Left ventricle myocardium inferior (tissue), 1 donor: ENCODE results near the gene KCTD19. TPM values are rescaled to one million over a fixed set of nuclear protein-coding genes. Genes with fewer than 3 reads are reported as not detected.

Experiments used
- DNase-seq: peaks from one replicate; pipeline ENCODE4 v3.0.0-alpha.2; 2020
- H3K27ac ChIP-seq: fragments of 200-600 bp; replicated peaks from 2 replicates; pipeline ENCODE4 v1.8.0; 2021
- H3K27me3 ChIP-seq: fragments of 200-600 bp; 2 replicates; pipeline ENCODE4 v1.8.0; 2021; ENCODE audit warnings: low read depth
- H3K36me3 ChIP-seq: fragments of 200-600 bp; 2 replicates; pipeline ENCODE4 v1.8.0; 2021
- H3K4me1 ChIP-seq: fragments of 200-600 bp; 2 replicates; pipeline ENCODE4 v1.8.0; 2021
- H3K4me3 ChIP-seq: fragments of 200-600 bp; 2 replicates; pipeline ENCODE4 v1.8.0; 2021; ENCODE audit warnings: mild to moderate bottlenecking, moderate library complexity
- H3K9me3 ChIP-seq: fragments of 200-600 bp; replicated peaks from 2 replicates; pipeline ENCODE4 v1.8.0; 2021
- CTCF ChIP-seq: fragments of 200-600 bp; IDR thresholded peaks from 2 replicates; pipeline ENCODE4 v1.8.0; 2021; ENCODE audit warnings: antibody characterized with exemption, mild to moderate bottlenecking, borderline replicate concordance
- intact Hi-C: fragments of 100-400 bp; cut with micrococcal nuclease; formaldehyde crosslinking; loops from one replicate; pipeline ENCODE4 v1.11.0; 2022
- total RNA-seq: library from RNA; stranded (reverse); fragmentation: NEBNext Ultra II Directional; extraction: Animal tissue kit (Norgen Biotek cat#: 25700); gene quantifications from one replicate; pipeline ENCODE4 v1.2.1, GENCODE V29; 2021
- donor health status: DM: no; HTN: yes; CAD: no; lungs with severe emphysema.

The KCTD19 gene
- total RNA-seq, 1 donor from 2014 or later: not detected

GRCh38 chr16:67345401-67345800 lies 18.9 kb upstream of the KCTD19 start:
- no peak for TF ChIP-seq CTCF
- Histone ChIP-seq H3K27ac (no peak overlapping the region), H3K36me3 (no peaks in the 10 kb centered on the region), H3K4me1 (peaks cover 6% of the 10 kb centered on the region), H3K9me3 (no peaks in the 10 kb centered on the region), H3K27me3 (no peaks in the 10 kb centered on the region), H3K4me3 (no peak overlapping the region)
- intact Hi-C loops: no loop called here
- no peak for DNase-seq

GRCh38 chr16:67342616-67343015 lies 16.1 kb upstream of the KCTD19 start:
- Histone ChIP-seq H3K27ac (no peak overlapping the region), H3K4me3 (no peak overlapping the region), H3K36me3 (no peaks in the 10 kb centered on the region), H3K9me3 (no peaks in the 10 kb centered on the region), H3K4me1 (peaks cover 6% of the 10 kb centered on the region), H3K27me3 (no peaks in the 10 kb centered on the region)
- no peak for TF ChIP-seq CTCF
- intact Hi-C loops: no loop called here
- no peak for DNase-seq

- Histone ChIP-seq H3K4me3 (no peak overlapping the region), H3K36me3 (no peaks in the 10 kb centered on the region), H3K9me3 (no peaks in the 10 kb centered on the region), H3K4me1 (peaks cover 6% of the 10 kb centered on the region), H3K27me3 (no peaks in the 10 kb centered on the region), H3K27ac (no peak overlapping the region)
- intact Hi-C loops: no loop called here
- no peak for DNase-seq
- no peak for TF ChIP-seq CTCF
Measured at GRCh38 chr16:67341250-67341649, 14.7 kb upstream of the KCTD19 start.

- DNase-seq: no peak
- no peaks in the 10 kb centered on the region for H3K4me1 ChIP-seq
- no peak overlapping the region for H3K27ac ChIP-seq
- H3K9me3 ChIP-seq: peaks cover 11% of the 10 kb centered on the region
- no peak overlapping the region for H3K4me3 ChIP-seq
- H3K27me3 ChIP-seq: no peaks in the 10 kb centered on the region
- peak; percentile 14 for TF ChIP-seq CTCF
- intact Hi-C loops: no loop called here
- no peaks in the 10 kb centered on the region for H3K36me3 ChIP-seq
Measured at GRCh38 chr16:67339453-67339852, 12.9 kb upstream of the KCTD19 start.

GRCh38 chr16:67336648-67337047 lies 10.1 kb upstream of the KCTD19 start:
- H3K4me3 ChIP-seq: no peak overlapping the region
- intact Hi-C loops: no loop called here
- no peaks in the 10 kb centered on the region for H3K4me1 ChIP-seq
- no peaks in the 10 kb centered on the region for H3K36me3 ChIP-seq
- H3K9me3 ChIP-seq: peaks cover 13% of the 10 kb centered on the region
- no peak for DNase-seq
- no peak for TF ChIP-seq CTCF
- no peak overlapping the region for H3K27ac ChIP-seq
- no peaks in the 10 kb centered on the region for H3K27me3 ChIP-seq

GRCh38 chr16:67336116-67336515 lies 9.6 kb upstream of the KCTD19 start:
- no peak for TF ChIP-seq CTCF
- intact Hi-C loops: no loop called here
- Histone ChIP-seq H3K27me3 (no peaks in the 10 kb centered on the region), H3K4me3 (no peak overlapping the region), H3K36me3 (no peaks in the 10 kb centered on the region), H3K4me1 (no peaks in the 10 kb centered on the region), H3K9me3 (peaks cover 13% of the 10 kb centered on the region), H3K27ac (no peak overlapping the region)
- no peak for DNase-seq
